ENCODE data around the gene PROCR. TPM values are rescaled to one million over a fixed set of nuclear protein-coding genes. Genes with fewer than 3 reads are reported as not detected.
A peak's percentile ranks its signal among the peaks of the same experiment; 100 is the strongest.

Gene PROCR
- total and polyA plus RNA-seq, 4 experiments from 2014 or later: 0.42 to 3.6 (median 1.3) TPM

DNA sequence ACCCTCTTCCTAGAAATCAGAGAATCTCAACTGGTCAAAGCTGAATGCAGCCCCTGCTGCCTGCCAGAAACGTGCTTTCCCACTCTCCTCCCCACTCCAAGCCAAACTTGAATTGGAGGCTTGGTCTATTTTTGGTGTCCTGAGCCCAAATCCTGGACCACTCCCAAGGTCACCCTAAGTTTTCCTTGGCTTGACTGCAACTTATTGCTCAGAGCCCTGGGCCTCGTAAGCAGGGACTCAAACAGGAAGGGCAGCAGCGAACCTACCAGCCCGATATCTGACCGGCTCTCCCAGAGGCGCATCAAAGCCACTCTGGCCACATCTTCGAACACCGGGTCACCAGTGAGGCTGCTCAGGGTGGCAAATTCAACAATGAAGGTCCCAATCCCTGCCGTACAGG lies 37.4 kb upstream of the PROCR start:
- Mint-ChIP-seq H3K36me3 (peaks cover 35 to 71% of the 10 kb centered on the region in 2 donors), H3K27ac (no peak overlapping the region), H3K4me1 (peaks cover 0 to 2% (median 0%) of the 10 kb centered on the region in 4 donors), H3K9me3 (no peaks in the 10 kb centered on the region), H3K27me3 (no peaks in the 10 kb centered on the region), H3K4me3 (no peak overlapping the region)
- Histone ChIP-seq H3K27me3 (ENCODE audit: insufficient read depth, low read length) (no peaks in the 10 kb centered on the region), H3K36me3 (ENCODE audit: insufficient read depth, low read length) (peaks cover 47% of the 10 kb centered on the region), H3K27ac (ENCODE audit: low read depth, low read length) (no peak overlapping the region), H3K4me1 (ENCODE audit: insufficient read depth, low read length) (no peaks in the 10 kb centered on the region), H3K9me3 (ENCODE audit: control insufficient read depth in 1 of 2, low read length in 2 of 2) (no peaks in the 10 kb centered on the region), H3K4me3 (ENCODE audit: low read length in 2 of 2) (no peak overlapping the region)
- DNase-seq: no peak
- intact Hi-C loops (cut with micrococcal nuclease): no loop called here
- POLR2A ChIA-PET (ENCODE audit: partially characterized antibody): no interaction called here
- CTCF ChIA-PET (ENCODE audit: partially characterized antibody): interaction anchor here (1.5 to 1.8 kb wide), 2 partner anchors 11 to 39 kb away, joined by 3 to 5 read pairs; no protein-coding TSS in a partner anchor

DNA sequence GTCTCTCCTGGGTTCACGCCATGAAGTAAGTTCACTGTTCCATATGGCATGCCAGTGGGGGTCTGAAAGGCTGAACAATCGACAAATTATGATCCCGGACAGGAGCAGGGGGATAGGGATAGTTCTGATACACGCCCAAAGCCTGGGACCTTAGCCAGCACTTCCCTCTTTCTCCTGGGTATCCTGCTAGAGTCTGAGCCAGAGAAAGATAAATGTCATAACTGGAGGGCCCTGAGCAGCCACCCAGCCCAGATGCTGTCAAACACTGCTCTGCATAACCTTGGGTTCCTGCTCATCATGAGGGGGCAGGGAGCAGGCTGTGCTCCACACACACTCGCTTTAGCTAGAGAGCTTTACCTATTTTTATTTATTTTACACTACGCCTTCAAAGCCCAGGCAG lies 37.0 kb upstream of the PROCR start:
- peaks cover 35 to 75% of the 10 kb centered on the region in 2 donors for H3K36me3 Mint-ChIP-seq
- H3K4me3 Mint-ChIP-seq: no peak overlapping the region
- peaks cover 47% of the 10 kb centered on the region for H3K36me3 ChIP-seq (ENCODE audit: insufficient read depth, low read length)
- H3K27me3 ChIP-seq (ENCODE audit: insufficient read depth, low read length): no peaks in the 10 kb centered on the region
- no peaks in the 10 kb centered on the region for H3K9me3 ChIP-seq (ENCODE audit: control insufficient read depth in 1 of 2, low read length in 2 of 2)
- H3K27ac Mint-ChIP-seq: peak overlapping the region in 1 of 7 donors; percentile 55
- no peaks in the 10 kb centered on the region for H3K4me1 ChIP-seq (ENCODE audit: insufficient read depth, low read length)
- intact Hi-C loops (cut with micrococcal nuclease): no loop called here
- no peak overlapping the region for H3K27ac ChIP-seq (ENCODE audit: low read depth, low read length)
- H3K4me3 ChIP-seq (ENCODE audit: low read length in 2 of 2): no peak overlapping the region
- peaks cover 0 to 2% (median 0%) of the 10 kb centered on the region in 4 donors for H3K4me1 Mint-ChIP-seq
- ChIA-PET CTCF (ENCODE audit: partially characterized antibody) (interaction anchor here (1.5 kb wide), 1 partner anchor 10 kb away, joined by 3 read pairs; no protein-coding TSS in a partner anchor), POLR2A (ENCODE audit: partially characterized antibody) (no interaction called here)
- H3K27me3 Mint-ChIP-seq: no peaks in the 10 kb centered on the region
- no peaks in the 10 kb centered on the region for H3K9me3 Mint-ChIP-seq
- no peak for DNase-seq

DNA sequence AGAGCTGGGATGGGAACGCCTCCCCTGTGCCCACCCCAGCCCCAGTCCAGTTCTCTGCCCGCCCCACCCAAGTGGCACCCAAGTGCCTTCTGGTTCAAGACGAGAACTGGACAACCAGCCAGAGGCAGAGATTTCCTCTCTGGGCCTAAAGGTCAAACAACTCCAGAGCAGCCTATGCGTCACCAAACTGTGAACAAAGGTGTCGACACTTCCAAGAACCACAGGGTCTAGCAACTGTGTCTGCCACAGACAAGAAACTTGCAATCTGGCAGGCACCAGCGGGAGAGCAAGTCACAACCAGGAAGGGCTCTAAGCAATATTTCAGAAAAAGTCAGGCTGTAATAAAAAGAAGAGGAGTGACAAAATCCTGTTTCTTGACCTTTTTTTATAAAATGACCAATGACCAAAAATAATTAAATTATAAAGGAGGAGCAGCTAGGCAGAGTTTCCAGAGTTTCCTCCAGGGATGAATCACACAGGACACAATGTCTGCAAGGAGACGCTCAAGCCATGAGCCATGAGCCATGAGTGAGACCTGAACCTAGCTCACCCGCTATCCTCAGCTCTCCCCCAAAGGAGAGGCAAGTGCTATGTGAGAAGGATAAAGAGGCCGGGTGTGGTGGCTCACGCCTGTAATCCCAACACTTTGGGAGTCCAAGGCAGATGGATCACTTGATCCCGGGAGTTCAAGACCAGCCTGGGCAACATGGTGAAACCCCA lies 35.8 kb upstream of the PROCR start:
- no peaks in the 10 kb centered on the region for H3K9me3 Mint-ChIP-seq
- H3K4me1 Mint-ChIP-seq: peaks cover 2 to 8% (median 4%) of the 10 kb centered on the region in 4 donors
- Histone ChIP-seq H3K36me3 (ENCODE audit: insufficient read depth, low read length) (peaks cover 47% of the 10 kb centered on the region), H3K27me3 (ENCODE audit: insufficient read depth, low read length) (no peaks in the 10 kb centered on the region), H3K9me3 (ENCODE audit: control insufficient read depth in 1 of 2, low read length in 2 of 2) (no peaks in the 10 kb centered on the region), H3K27ac (ENCODE audit: low read depth, low read length) (no peak overlapping the region), H3K4me3 (ENCODE audit: low read length in 2 of 2) (no peak overlapping the region), H3K4me1 (ENCODE audit: insufficient read depth, low read length) (no peaks in the 10 kb centered on the region)
- H3K4me3 Mint-ChIP-seq: no peak overlapping the region
- peaks cover 43 to 71% of the 10 kb centered on the region in 2 donors for H3K36me3 Mint-ChIP-seq
- no peak for DNase-seq
- ChIA-PET POLR2A (ENCODE audit: partially characterized antibody) (no interaction called here), CTCF (ENCODE audit: partially characterized antibody) (no interaction called here)
- intact Hi-C loops (cut with micrococcal nuclease): no loop called here
- no peak overlapping the region for H3K27ac Mint-ChIP-seq
- no peaks in the 10 kb centered on the region for H3K27me3 Mint-ChIP-seq

DNA sequence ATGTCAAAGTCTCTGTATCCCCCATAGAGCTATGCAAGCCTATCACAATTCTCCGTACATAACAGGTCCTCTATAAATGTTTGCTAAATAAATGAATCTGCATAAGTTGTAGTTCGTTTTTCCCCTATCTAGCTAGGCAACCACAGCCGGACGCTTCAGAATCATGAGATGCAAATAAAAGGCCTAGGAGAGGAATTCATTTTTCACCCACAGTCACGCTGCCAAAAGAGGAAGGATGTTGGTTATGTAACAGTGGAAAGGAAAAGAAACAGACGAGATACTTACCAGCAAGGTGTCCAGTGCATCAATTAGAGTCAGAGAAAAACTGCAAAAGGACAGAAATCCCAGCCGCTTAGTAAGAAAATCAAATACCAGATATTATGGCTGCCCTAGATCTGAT lies 27.2 kb upstream of the PROCR start:
- intact Hi-C loops (cut with micrococcal nuclease): loop anchor here (1.0 to 5.0 kb wide), 5 partner anchors 48 to 302 kb away; partner anchors contain the start of gene GGT7
- peaks cover 26 to 58% (median 42%) of the 10 kb centered on the region in 4 donors for H3K4me1 Mint-ChIP-seq
- no peaks in the 10 kb centered on the region for H3K9me3 Mint-ChIP-seq

DNA sequence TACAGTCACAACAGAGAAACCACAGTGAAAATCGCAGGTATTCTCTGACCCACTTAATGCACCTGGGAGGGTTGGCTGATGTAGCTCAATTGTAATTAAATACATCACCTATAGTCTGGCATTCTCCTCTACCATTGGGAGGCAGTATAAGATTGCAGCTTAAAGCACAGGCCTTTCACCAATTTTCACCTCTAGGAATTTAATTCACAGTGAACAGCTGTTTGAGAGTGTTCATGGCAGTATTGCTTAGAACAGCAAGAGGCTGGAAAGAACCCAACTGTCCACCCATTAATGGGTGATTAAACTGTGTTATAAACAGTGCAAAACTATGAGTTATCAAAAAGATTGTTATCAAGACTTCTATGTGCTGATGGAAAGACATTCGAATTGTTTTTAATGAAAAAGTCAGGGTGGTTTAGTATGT lies 26.7 kb upstream of the PROCR start:
- H3K27ac ChIP-seq (ENCODE audit: low read depth, low read length): no peak overlapping the region
- peak overlapping the region; percentile 39 to 85 (median 72) for H3K4me3 Mint-ChIP-seq
- H3K27me3 Mint-ChIP-seq: no peaks in the 10 kb centered on the region
- intact Hi-C loops (cut with micrococcal nuclease): loop anchor here (1.0 to 5.0 kb wide), 5 partner anchors 49 to 302 kb away; partner anchors contain the start of gene GGT7
- H3K27me3 ChIP-seq (ENCODE audit: insufficient read depth, low read length): no peaks in the 10 kb centered on the region
- no peaks in the 10 kb centered on the region for H3K9me3 ChIP-seq (ENCODE audit: control insufficient read depth in 1 of 2, low read length in 2 of 2)
- H3K36me3 Mint-ChIP-seq: peaks cover 23 to 48% of the 10 kb centered on the region in 2 donors
- DNase-seq: peak; percentile 60 to 76 (median 69)
- peaks cover 29% of the 10 kb centered on the region for H3K4me1 ChIP-seq (ENCODE audit: insufficient read depth, low read length)
- H3K36me3 ChIP-seq (ENCODE audit: insufficient read depth, low read length): peaks cover 21% of the 10 kb centered on the region
- ChIA-PET POLR2A (ENCODE audit: partially characterized antibody) (interaction anchor here (0.7 to 4.0 kb wide), 5 partner anchors 62 to 139 kb away, joined by 3 to 20 read pairs (median 5); partner anchors contain the start of genes EIF6 and MMP24OS), CTCF (ENCODE audit: partially characterized antibody) (interaction anchor here (0.6 to 4.5 kb wide), 19 partner anchors 11 to 310 kb away, joined by 3 to 57 read pairs (median 4); no protein-coding TSS in a partner anchor)
- H3K4me1 Mint-ChIP-seq: peaks cover 26 to 56% (median 42%) of the 10 kb centered on the region in 4 donors
- H3K9me3 Mint-ChIP-seq: no peaks in the 10 kb centered on the region
- H3K4me3 ChIP-seq (ENCODE audit: low read length in 2 of 2): no peak overlapping the region
- peak overlapping the region; percentile 66 to 96 (median 87) for H3K27ac Mint-ChIP-seq

More for the DNA sequence above, 27.2 kb upstream of the PROCR start:
- Histone ChIP-seq H3K4me1 (ENCODE audit: insufficient read depth, low read length) (peaks cover 29% of the 10 kb centered on the region), H3K27me3 (ENCODE audit: insufficient read depth, low read length) (no peaks in the 10 kb centered on the region), H3K9me3 (ENCODE audit: control insufficient read depth in 1 of 2, low read length in 2 of 2) (no peaks in the 10 kb centered on the region), H3K4me3 (ENCODE audit: low read length in 2 of 2) (no peak overlapping the region), H3K36me3 (ENCODE audit: insufficient read depth, low read length) (peaks cover 21% of the 10 kb centered on the region), H3K27ac (ENCODE audit: low read depth, low read length) (no peak overlapping the region)
- POLR2A ChIA-PET (ENCODE audit: partially characterized antibody): interaction anchor here (0.7 to 4.0 kb wide), 5 partner anchors 63 to 140 kb away, joined by 3 to 20 read pairs (median 5); partner anchors contain the start of genes EIF6 and MMP24OS
- Mint-ChIP-seq H3K27me3 (no peaks in the 10 kb centered on the region), H3K4me3 (peak overlapping the region in 7 of 8 donors; percentile 39 to 85 (median 73)), H3K27ac (peak overlapping the region; percentile 66 to 96 (median 87)), H3K36me3 (peaks cover 25 to 52% of the 10 kb centered on the region in 2 donors)
- CTCF ChIA-PET (ENCODE audit: partially characterized antibody): interaction anchor here (0.6 to 4.5 kb wide), 19 partner anchors 11 to 310 kb away, joined by 3 to 57 read pairs (median 4); no protein-coding TSS in a partner anchor
- DNase-seq: peak in 1 of 5 donors; percentile 27

DNA sequence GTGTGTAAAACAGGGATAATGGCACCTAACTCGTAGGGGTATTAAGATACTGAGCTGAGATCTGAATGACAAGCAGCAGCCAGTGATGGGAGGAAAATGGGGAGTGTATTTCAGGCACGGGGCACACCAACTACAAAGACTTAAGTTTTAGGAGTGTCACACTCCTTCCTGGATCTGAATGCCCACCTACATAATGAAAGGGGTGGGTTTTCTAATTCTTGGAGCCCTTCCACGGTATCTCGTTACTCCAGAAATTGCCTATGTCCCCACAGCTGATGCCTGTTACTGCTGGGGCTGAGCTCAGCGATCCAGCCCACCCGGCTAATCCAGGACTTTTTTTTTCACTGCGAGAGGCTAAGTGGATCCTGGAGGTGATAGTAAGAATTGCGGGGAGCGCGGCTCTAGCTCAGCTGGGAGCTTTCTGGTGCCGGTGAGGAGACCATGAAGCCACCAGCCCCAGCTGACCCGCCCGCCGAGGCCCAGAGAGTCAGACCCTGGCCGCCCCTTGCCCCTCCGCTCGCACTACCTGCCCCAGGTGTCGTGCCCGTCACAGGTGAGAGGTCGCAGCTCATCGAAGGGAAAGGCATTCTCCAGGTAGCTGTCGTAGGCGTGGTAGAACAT lies 25.5 kb upstream of the PROCR start:
- Mint-ChIP-seq H3K27ac (peak overlapping the region; percentile 85 to 98 (median 96)), H3K4me1 (peaks cover 25 to 47% (median 39%) of the 10 kb centered on the region in 4 donors), H3K36me3 (peaks cover 14 to 40% of the 10 kb centered on the region in 2 donors), H3K27me3 (no peaks in the 10 kb centered on the region), H3K4me3 (peak overlapping the region; percentile 91 to 99 (median 98)), H3K9me3 (no peaks in the 10 kb centered on the region)
- Histone ChIP-seq H3K9me3 (ENCODE audit: control insufficient read depth in 1 of 2, low read length in 2 of 2) (no peaks in the 10 kb centered on the region), H3K27me3 (ENCODE audit: insufficient read depth, low read length) (no peaks in the 10 kb centered on the region), H3K27ac (ENCODE audit: low read depth, low read length) (peak overlapping the region; percentile 70), H3K4me3 (ENCODE audit: low read length in 2 of 2) (peak overlapping the region; percentile 70), H3K36me3 (ENCODE audit: insufficient read depth, low read length) (peaks cover 17% of the 10 kb centered on the region), H3K4me1 (ENCODE audit: insufficient read depth, low read length) (peaks cover 29% of the 10 kb centered on the region)
- CTCF ChIA-PET (ENCODE audit: partially characterized antibody): interaction anchor here (0.5 to 4.5 kb wide), 10 partner anchors 15 to 808 kb away, joined by 3 to 57 read pairs (median 3); partner anchors contain the start of gene SCAND1
- peak in 1 of 5 donors; percentile 48 for DNase-seq
- intact Hi-C loops (cut with micrococcal nuclease): loop anchor here (2.0 to 5.0 kb wide), 2 partner anchors 274 to 322 kb away; partner anchors contain the start of genes GGT7 and NCOA6
- POLR2A ChIA-PET (ENCODE audit: partially characterized antibody): interaction anchor here (1.0 to 4.0 kb wide), 15 partner anchors 10 to 518 kb away, joined by 3 to 33 read pairs (median 5); partner anchors contain the start of genes CPNE1, EIF6, GGT7 and MMP24OS
